Activated CD8-positive, alpha-beta memory T cell treated with anti-CD3 and anti-CD28 coated beads for 4 hours (primary cell): Measurements from ENCODE around the gene KL.

Source experiments
- DNase-seq, 2 donors: peaks; one replicate each; pipeline ENCODE4 v3.0.0-alpha.2; 2020; ENCODE audit warnings: low read depth in 2 of 2

The KL gene

DNA sequence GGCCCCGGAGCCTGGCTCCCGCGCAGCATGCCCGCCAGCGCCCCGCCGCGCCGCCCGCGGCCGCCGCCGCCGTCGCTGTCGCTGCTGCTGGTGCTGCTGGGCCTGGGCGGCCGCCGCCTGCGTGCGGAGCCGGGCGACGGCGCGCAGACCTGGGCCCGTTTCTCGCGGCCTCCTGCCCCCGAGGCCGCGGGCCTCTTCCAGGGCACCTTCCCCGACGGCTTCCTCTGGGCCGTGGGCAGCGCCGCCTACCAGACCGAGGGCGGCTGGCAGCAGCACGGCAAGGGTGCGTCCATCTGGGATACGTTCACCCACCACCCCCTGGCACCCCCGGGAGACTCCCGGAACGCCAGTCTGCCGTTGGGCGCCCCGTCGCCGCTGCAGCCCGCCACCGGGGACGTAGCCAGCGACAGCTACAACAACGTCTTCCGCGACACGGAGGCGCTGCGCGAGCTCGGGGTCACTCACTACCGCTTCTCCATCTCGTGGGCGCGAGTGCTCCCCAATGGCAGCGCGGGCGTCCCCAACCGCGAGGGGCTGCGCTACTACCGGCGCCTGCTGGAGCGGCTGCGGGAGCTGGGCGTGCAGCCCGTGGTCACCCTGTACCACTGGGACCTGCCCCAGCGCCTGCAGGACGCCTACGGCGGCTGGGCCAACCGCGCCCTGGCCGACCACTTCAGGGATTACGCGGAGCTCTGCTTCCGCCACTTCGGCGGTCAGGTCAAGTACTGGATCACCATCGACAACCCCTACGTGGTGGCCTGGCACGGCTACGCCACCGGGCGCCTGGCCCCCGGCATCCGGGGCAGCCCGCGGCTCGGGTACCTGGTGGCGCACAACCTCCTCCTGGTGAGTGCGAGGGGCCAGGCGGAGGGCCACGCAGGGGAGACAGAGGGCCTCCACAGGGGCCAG is at the start of gene KL:
Gene KL (plus strand): TSS at position 10 of the 909 bp plus-strand sequence. CDS start 18 bp downstream, at position 28.
- DNase-seq, result no peak

- no peak for DNase-seq
Observed at GRCh38 chr13:32967584-32968182, 48.5 kb upstream of the KL start.

DNA sequence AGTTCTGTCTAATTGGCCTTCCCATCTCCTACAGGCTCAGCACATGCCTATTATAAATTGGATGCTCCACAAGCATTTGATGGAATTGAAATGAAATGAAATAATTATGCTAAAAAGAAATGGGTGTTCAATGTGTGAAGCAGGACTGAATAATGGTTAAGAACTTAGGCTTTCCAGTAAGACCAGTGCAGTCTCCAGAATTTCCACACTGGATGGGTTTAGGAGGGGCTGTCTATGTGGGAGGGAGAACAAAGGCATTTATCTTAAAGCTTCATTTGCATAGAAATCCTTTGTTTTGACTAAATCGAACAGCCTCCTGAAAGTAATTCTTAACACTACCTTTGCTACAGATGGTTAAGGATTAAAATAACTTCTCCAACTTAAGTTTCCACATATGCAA is 47.9 kb upstream of the KL start:
- DNase-seq, result no peak

GRCh38 chr13:32968793-32969192 is 47.4 kb upstream of the KL start:
- DNase-seq, result no peak

DNA sequence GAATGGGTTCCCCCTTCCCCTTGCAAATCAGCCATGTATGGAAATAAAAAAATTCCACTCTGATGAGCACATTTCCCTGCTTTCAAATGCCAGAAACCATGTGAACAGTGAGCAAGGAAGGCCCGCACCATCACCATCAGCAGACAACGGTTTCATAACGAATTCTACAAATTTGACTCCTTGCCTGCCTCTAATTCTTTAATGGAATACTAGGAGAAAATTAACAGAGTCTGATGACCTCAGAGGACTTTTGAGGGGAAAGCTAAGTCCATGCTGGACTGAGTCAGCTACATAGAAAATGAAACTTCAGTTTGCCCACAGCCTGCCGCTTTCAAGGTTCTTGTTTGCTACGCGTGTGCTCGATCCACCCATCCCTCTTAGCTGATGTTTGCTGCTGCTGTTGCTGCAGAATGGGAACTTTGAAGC is 46.7 kb upstream of the KL start:
- no peak for DNase-seq

DNA sequence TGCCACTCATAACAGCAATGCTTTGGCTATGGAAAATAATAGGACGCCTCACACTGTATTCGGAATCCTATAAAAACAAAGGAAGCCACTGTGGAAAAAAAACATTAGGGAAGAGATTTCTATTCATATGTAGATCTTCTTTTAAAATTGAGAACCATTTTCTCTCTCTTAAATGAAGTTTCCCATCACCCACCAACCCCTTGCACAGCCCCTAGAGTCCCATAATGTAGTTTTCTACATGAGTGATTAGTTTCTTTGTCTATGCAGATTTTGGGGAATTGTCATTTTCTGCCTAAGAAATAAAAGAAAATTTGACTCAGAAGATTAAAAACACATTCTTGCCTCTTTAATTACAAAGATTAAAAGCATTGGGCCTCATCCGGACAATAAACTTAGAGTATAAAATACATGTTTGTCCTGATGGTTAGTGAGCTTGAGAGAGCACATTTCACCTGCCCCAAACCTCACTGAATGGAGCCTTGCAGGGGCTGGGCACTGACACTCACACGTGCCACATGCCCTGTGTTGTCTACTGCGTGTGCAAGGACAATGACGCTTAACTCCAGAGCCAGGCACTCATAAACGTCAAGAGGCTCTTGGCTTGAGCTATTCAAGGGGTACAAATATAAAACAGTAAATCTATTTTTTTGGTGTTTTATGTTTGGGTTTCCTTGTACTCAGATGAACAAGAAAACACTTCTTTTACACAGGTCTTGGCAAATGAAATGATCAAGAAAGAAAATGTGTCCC is 40.0 kb upstream of the KL start:
- no peak for DNase-seq

GRCh38 chr13:32976912-32977311 is 39.3 kb upstream of the KL start:
- no peak for DNase-seq

DNA sequence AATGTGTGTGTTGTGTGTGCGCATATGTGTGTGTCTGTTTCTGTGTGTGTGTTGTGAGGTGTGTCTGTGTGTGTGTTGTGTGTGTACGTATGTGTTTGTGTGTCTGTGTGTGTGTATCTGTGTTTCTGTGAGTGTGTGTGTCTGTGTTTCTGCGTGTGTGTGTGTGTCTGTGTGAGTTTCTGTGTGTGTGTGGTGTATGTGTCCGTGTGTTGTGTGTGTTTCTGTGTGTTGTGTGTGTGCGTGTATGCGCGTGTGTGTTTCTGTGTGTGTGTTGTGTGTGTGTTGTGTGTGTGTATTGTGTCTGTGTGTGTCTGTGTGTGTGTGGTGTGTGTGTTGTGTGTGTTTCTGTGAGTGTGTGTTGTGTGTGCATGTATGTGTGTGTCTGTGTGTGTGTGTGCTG is 38.9 kb upstream of the KL start:
- no peak for DNase-seq

GRCh38 chr13:32978278-32978677 is 37.9 kb upstream of the KL start:
- no peak for DNase-seq

DNA sequence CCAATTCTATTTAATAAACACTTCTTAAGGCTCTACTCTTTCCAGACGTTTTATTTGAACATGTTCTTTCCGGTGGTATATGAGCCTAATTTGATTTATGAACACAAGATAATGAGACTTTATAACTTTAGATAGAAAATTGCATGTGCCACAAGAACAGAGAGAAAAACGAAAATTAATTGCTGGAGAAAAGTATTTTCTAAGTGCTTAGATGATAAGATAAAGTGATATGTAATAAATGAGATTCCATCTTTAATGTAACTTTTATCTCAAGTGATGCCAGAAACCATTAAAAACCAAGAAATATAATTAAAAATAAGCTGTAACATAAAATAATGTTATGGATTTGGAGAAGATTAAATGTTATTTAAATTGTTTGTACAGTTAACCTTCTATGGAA is 33.2 kb upstream of the KL start:
- DNase-seq, result no peak

GRCh38 chr13:32984857-32985626 is 31.2 kb upstream of the KL start:
- no peak for DNase-seq

DNA sequence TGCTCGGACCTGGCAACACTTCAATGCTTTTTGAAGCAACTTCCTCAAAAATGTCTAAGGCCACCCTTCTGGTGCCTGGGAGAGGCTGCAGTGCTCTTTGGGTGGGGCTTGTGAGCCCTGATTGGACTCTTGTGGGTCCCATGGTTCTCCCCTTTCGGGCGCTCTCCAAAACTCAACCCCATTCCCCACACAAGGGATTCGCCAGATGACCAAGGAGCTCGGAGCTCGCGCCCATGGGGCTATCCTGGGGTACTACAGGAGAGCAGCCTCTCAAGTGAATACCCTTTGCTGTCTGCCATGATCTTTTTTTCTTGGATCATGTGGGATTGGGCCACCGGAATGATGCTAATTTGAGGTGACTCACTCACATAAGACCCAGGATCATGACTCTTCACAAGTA is 29.7 kb upstream of the KL start:
- no peak for DNase-seq

DNA sequence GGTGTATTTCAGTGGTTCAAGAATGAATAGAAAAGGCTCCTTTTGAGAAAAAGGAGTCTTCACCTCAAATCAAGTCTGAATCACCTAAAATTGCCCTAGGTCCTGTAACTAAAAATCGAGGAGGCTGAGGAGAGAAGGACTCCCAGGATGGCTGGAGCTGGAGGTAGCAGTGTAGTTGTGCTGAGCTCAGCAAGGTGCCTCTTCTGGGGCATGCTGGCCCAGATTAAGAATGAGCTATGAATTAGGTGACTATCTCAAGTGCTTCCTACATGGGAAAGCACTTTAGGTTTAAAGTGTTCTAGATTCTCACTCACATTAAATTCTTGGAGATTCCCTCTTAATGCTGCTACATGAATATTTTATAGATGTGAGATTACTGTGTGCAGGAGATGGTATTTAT is 28.8 kb upstream of the KL start:
- no peak for DNase-seq

- no peak for DNase-seq
Observed at GRCh38 chr13:32988608-32989289, 27.5 kb upstream of the KL start.

GRCh38 chr13:32989290-32989667 is 26.9 kb upstream of the KL start:
- no peak for DNase-seq

DNA sequence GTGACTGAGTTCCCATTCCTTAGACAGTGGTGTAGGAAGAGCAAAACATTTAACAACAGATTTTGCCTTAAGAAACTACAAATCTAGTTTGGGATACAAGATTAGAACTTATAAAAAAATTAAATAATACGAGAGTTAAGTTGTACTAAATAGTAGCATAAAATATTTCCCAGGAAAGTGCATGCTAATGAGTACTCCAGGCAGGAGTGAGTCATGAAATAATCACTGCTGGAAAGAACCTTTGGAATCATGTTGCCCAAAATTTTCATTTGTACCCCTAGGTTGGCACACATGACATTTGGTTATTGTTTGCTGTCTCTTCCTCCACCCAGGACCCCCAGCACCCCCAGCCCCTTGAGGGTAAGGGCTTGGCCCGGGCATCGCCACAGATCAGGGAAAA is 26.3 kb upstream of the KL start:
- DNase-seq, result no peak

DNA sequence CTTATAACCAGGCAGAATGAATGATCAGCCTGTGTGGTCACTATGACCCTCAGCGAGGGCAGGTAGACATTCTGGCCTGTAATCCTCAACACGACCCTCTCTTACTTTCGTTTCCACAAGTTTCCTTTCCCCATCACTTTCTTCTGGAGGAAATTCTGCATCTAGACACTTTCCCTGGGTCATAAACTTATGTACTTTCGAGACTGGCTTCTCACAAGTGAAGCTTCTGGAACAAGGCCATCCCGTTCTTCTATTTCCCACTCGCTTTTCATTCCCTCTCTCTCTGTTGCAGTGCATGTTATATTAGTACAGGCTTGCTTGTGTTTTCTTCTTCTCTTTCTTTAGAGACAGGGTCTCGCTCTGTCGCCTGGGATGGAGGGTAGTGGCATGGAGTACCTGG is 23.1 kb upstream of the KL start:
- DNase-seq, result no peak

DNA sequence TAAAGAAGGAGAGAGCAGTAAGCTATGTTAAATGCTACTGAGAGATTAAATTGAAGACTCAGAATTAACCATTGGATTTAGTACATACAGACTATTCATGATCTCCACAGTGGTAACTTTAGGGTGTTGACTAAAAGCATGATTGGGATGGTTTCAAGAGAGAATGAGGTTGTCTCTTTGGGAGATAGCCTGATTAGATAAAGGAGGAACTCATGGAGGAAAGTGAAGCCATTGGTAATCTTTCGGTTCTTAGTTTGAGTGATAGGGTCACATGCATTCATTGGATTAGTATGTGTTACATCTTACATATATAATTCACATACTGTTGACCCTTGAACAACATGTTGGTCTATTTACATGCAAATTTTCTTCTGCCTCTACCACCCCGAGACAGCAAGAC is 18.8 kb upstream of the KL start:
- DNase-seq, result no peak

GRCh38 chr13:32998966-32999365 is 17.3 kb upstream of the KL start:
- no peak for DNase-seq

DNA sequence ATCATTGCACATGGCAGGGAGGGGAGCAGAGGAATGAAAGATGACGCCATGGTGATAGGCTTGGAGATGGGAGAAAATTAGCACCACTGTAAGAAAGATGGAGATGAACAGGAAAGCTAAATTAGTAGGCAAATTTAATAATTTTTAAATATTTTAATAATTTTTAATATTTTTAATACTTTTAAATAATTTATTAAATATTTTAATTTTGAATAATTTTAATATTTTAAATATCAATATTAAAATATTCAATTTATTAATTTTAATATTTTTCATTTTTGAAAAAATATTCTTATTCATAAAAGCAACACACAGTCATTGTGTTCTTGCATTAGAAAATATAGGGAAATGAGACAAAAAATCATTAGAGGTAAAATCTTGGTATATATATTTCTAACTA is 15.9 kb upstream of the KL start:
- DNase-seq, result no peak

- no peak for DNase-seq
Observed at GRCh38 chr13:33003458-33004019, 12.7 kb upstream of the KL start.
